ENCODE measurements around the gene OR10G3. TPM values are rescaled to one million over a fixed set of nuclear protein-coding genes. Genes with fewer than 3 reads are reported as not detected.
A peak's percentile ranks its signal among the peaks of the same experiment; 100 is the strongest.

Gene OR10G3
- total RNA-seq, 4 donors from 2014 or later = 0.44 TPM; not detected in 3

GRCh38 chr14:21541413-21542074 is 38.3 kb downstream of the OR10G3 start:
- H3K27ac ChIP-seq = no peak overlapping the region
- peaks cover 0 to 23% of the 10 kb centered on the region in 2 donors for H3K27me3 ChIP-seq
- WGBS, 2 donors = 85 to 87% methylated on average over 9 of the region's 9 CpGs
- no peak overlapping the region for H3K4me3 ChIP-seq
- peaks cover 0 to 8% (median 0%) of the 10 kb centered on the region in 4 donors for H3K4me1 ChIP-seq
- no peak for TF ChIP-seq CTCF (IDR thresholded peaks at IDR 0.05)
- TF ChIP-seq EP300 (IDR thresholded peaks at IDR 0.05) = no peak
- no peak for TF ChIP-seq POLR2A (IDR thresholded peaks at IDR 0.05)
- no peaks in the 10 kb centered on the region for H3K36me3 ChIP-seq
- no peaks in the 10 kb centered on the region for H3K9me3 ChIP-seq
- no peak for DNase-seq (ENCODE audit: low spot score in 2 of 2)

- 17 to 30% methylated on average over 3 of the region's 3 CpGs for WGBS, 2 donors
- peaks cover 0 to 44% of the 10 kb centered on the region in 2 donors for H3K27me3 ChIP-seq
- H3K4me1 ChIP-seq = peaks cover 0 to 17% (median 2%) of the 10 kb centered on the region in 4 donors
- no peak for DNase-seq (ENCODE audit: low spot score in 2 of 2)
- H3K27ac ChIP-seq = no peak overlapping the region
- H3K4me3 ChIP-seq = no peak overlapping the region
- TF ChIP-seq CTCF (IDR thresholded peaks at IDR 0.05) = no peak
- no peak for TF ChIP-seq EP300 (IDR thresholded peaks at IDR 0.05)
- no peak for TF ChIP-seq POLR2A (IDR thresholded peaks at IDR 0.05)
- no peaks in the 10 kb centered on the region for H3K36me3 ChIP-seq
- H3K9me3 ChIP-seq = no peaks in the 10 kb centered on the region
These were observed 40.5 kb downstream of the OR10G3 start for GRCh38 chr14:21539189-21539940.

- TF ChIP-seq POLR2A (IDR thresholded peaks at IDR 0.05) (no peak), CTCF (IDR thresholded peaks at IDR 0.05) (no peak), EP300 (IDR thresholded peaks at IDR 0.05) (no peak)
- Histone ChIP-seq H3K9me3 (no peaks in the 10 kb centered on the region), H3K27ac (no peak overlapping the region), H3K4me3 (peak overlapping the region in 3 of 4 donors; percentile 22 to 48 (median 33)), H3K36me3 (no peaks in the 10 kb centered on the region), H3K27me3 (peaks cover 0 to 45% of the 10 kb centered on the region in 2 donors), H3K4me1 (peaks cover 0 to 17% (median 2%) of the 10 kb centered on the region in 4 donors)
- WGBS, 2 donors = 10% methylated on average over 3 of the region's 3 CpGs
- DNase-seq (ENCODE audit: low spot score in 2 of 2) = no peak
These were observed 42.8 kb downstream of the OR10G3 start for GRCh38 chr14:21537090-21537424.

- H3K27me3 ChIP-seq = peaks cover 0 to 45% of the 10 kb centered on the region in 2 donors
- WGBS, 2 donors = 4 to 5% methylated on average over 25 of the region's 25 CpGs
These were observed 43.3 kb downstream of the OR10G3 start for GRCh38 chr14:21536418-21537089.

More at GRCh38 chr14:21536418-21537089, 43.3 kb downstream of the OR10G3 start:
- H3K27ac ChIP-seq = no peak overlapping the region
- peaks cover 0 to 17% (median 2%) of the 10 kb centered on the region in 4 donors for H3K4me1 ChIP-seq
- no peak for TF ChIP-seq POLR2A (IDR thresholded peaks at IDR 0.05)
- TF ChIP-seq CTCF (IDR thresholded peaks at IDR 0.05) = no peak
- TF ChIP-seq EP300 (IDR thresholded peaks at IDR 0.05) = no peak
- H3K9me3 ChIP-seq = no peaks in the 10 kb centered on the region
- no peak for DNase-seq (ENCODE audit: low spot score in 2 of 2)
- H3K4me3 ChIP-seq = peak overlapping the region in 3 of 4 donors; percentile 22 to 48 (median 33)
- H3K36me3 ChIP-seq = no peaks in the 10 kb centered on the region
